Stimulated activated naive CD8-positive, alpha-beta T cell treated with anti-CD3 and anti-CD28 coated beads, Interleukin-15, Interleukin-2, amounts not matched to agents 100 ng/mL and 50 ng/mL, for 24 hours (primary cell): ENCODE results near the gene EIF3D.

Source experiments
- H3K27ac Mint-ChIP-seq: one replicate; pipeline ENCODE4 v1.8.0; 2021; ENCODE audit warnings: mild to moderate bottlenecking, mixed read lengths
- H3K27me3 Mint-ChIP-seq: one replicate; pipeline ENCODE4 v1.8.0; 2021; ENCODE audit warnings: mixed read lengths
- H3K36me3 Mint-ChIP-seq: one replicate; pipeline ENCODE4 v1.8.0; 2021; ENCODE audit warnings: low read depth, mixed read lengths
- H3K4me1 Mint-ChIP-seq: one replicate; pipeline ENCODE4 v1.8.0; 2021; ENCODE audit warnings: low read depth, mixed read lengths
- H3K4me3 Mint-ChIP-seq: one replicate; pipeline ENCODE4 v1.8.0; 2021; ENCODE audit warnings: mild to moderate bottlenecking, mixed read lengths
- H3K9me3 Mint-ChIP-seq: one replicate; pipeline ENCODE4 v1.8.0; 2021; ENCODE audit warnings: mixed read lengths

The EIF3D gene, protein sequence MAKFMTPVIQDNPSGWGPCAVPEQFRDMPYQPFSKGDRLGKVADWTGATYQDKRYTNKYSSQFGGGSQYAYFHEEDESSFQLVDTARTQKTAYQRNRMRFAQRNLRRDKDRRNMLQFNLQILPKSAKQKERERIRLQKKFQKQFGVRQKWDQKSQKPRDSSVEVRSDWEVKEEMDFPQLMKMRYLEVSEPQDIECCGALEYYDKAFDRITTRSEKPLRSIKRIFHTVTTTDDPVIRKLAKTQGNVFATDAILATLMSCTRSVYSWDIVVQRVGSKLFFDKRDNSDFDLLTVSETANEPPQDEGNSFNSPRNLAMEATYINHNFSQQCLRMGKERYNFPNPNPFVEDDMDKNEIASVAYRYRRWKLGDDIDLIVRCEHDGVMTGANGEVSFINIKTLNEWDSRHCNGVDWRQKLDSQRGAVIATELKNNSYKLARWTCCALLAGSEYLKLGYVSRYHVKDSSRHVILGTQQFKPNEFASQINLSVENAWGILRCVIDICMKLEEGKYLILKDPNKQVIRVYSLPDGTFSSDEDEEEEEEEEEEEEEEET

DNA sequence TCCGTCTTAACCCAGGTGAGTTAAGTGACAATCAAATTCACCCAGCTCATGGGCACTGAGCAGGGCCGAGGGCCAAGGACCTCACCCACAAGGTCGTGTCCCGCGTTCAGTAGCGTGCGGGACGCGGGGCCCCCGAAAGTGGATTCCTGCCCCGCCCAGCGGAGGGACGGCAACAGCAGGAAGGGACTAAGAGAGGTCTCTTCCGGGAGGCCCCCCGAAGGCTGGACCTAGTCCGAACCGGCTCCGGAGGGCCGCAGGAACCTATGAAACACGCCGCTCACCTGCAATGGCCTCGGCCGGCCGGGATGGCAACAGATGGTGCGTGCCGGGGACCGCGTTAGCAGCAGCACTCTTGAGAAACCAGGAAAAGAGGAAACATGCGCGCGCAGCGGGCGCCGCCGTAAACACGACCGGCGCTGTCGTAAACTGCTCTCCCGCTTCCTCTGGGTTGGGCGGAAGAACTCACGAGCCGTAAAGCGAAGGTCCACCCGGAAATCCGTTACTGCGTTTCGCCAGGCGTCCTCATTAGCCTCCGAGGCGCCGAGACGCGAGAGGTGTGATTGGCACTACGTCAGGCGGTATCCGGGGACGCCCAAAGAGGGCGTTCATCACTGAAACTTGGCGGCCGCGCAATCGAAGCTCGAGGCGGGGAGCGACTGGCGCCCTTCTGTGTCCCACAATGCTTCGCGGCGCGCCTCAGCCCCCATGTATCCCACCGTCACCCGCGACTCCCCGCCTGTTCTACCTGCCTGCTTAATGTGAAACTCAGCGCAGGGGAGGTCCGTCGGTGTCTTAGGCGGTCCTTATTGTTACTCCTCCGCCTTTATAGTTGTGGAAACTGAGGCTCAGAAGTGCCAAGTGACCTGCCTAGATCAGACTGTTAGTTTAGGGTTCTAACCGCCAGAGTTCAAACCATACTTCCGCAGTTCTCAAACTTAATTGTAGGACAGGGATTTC is at the start of gene EIF3D:
TSS of gene EIF3D (minus strand) at position 372 of the 957 bp plus-strand sequence. CDS start 3,045 bp downstream, outside the sequence.
- no peaks in the 10 kb centered on the region for H3K9me3 Mint-ChIP-seq
- H3K27me3 Mint-ChIP-seq, result no peaks in the 10 kb centered on the region
- peak within 1 kb of the TSS; percentile 93 for H3K4me3 Mint-ChIP-seq
- H3K27ac Mint-ChIP-seq, result peak within 1 kb of the TSS; percentile 98
- peaks cover 45% of the 10 kb centered on the region for H3K36me3 Mint-ChIP-seq
- peaks cover 31% of the 10 kb centered on the region for H3K4me1 Mint-ChIP-seq

DNA sequence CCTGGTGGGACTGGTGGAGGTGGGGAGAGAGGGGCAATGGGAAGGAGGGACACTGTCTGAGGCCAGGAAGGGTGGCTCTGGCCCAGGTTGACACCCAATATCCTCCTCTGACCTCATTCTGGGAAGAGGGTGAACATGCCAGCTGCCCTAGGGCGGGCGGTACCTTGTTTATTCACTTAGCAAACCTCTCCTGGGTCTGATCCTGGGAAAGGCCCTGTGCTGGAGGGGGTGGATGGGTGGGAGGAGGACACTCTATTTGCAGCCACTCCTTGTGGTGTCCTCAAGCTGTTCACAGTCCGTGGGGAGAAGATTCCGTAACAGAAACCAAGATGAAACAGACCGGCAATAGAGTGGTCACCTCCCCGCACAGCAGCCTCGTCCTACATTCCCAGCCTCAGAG is 49.7 kb upstream of the EIF3D start:
- H3K4me3 Mint-ChIP-seq, result no peak overlapping the region
- no peak overlapping the region for H3K27ac Mint-ChIP-seq
- H3K9me3 Mint-ChIP-seq, result no peaks in the 10 kb centered on the region
- H3K4me1 Mint-ChIP-seq, result no peaks in the 10 kb centered on the region
- no peaks in the 10 kb centered on the region for H3K36me3 Mint-ChIP-seq
- peaks cover 10% of the 10 kb centered on the region for H3K27me3 Mint-ChIP-seq

DNA sequence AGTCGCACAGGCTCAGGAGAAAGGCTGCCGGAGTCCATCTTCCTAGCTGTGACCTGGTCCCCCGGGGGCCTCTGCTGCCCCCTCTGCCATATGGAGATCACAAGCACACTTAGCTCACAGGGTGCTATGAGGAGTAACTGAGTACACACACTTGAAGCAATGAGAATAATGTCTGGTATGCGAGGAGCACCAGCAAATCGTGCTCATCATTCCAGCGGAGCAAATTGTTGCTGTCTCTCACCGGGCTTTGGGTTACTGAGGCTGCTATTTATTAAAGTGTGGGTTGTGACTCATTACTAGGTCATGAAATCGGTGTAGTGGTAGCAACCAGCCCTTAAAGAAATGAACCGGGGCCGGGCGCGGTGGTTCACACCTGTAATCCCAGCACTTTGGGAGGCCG is 48.1 kb upstream of the EIF3D start:
- no peak overlapping the region for H3K27ac Mint-ChIP-seq
- H3K9me3 Mint-ChIP-seq, result no peaks in the 10 kb centered on the region
- H3K36me3 Mint-ChIP-seq, result no peaks in the 10 kb centered on the region
- peaks cover 1% of the 10 kb centered on the region for H3K27me3 Mint-ChIP-seq
- H3K4me1 Mint-ChIP-seq, result no peaks in the 10 kb centered on the region
- no peak overlapping the region for H3K4me3 Mint-ChIP-seq

DNA sequence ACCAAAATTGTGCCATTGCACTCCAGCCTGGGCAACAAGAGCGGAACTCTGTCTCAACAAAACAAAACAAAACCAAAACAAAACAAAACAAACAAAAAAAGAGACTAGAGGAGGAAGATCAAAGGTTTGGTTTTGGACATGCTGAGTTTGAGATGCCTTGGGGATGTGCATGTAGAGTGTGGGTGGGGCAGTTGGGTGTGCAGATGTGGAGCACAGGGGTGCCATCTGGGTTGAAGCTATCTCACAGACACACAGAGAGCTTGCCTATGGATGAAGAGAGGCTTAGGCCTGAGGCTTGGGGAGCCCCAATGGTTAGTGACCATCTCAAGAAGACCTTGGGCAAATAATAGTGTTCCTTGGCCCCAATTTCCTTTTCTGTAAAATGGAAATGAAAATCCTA is 45.8 kb upstream of the EIF3D start:
- Mint-ChIP-seq H3K27ac (no peak overlapping the region), H3K36me3 (no peaks in the 10 kb centered on the region), H3K9me3 (no peaks in the 10 kb centered on the region), H3K27me3 (no peaks in the 10 kb centered on the region), H3K4me3 (no peak overlapping the region), H3K4me1 (no peaks in the 10 kb centered on the region)

DNA sequence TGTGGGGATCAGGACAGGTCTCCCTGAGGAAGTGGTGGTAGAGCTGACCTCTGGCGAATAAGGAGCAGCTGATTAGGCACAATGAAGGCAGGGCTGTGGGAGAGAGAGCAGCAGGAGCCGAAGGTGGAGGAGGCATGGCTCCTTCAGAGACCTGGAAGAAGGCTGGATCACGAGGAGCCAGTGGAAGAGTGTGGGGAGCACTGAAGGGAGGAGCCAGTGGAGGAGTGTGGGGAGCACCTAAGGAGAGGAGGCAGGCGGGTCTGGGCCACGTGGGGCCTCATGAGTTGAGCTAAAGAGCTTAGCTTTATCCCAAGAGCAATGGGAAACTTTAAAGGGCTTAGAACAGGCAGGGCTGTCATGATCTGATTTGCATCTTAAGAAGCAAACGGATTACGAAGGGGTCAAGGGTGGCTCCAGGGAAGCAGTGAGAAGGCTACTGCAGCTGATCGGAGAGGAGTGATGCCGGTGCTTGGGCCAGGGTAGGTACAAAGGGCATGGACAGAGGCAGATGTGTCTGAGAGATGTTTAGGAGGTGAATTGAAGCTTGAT is 44.9 kb upstream of the EIF3D start:
- Mint-ChIP-seq H3K27me3 (no peaks in the 10 kb centered on the region), H3K4me1 (no peaks in the 10 kb centered on the region), H3K36me3 (no peaks in the 10 kb centered on the region), H3K27ac (no peak overlapping the region), H3K4me3 (no peak overlapping the region), H3K9me3 (no peaks in the 10 kb centered on the region)

DNA sequence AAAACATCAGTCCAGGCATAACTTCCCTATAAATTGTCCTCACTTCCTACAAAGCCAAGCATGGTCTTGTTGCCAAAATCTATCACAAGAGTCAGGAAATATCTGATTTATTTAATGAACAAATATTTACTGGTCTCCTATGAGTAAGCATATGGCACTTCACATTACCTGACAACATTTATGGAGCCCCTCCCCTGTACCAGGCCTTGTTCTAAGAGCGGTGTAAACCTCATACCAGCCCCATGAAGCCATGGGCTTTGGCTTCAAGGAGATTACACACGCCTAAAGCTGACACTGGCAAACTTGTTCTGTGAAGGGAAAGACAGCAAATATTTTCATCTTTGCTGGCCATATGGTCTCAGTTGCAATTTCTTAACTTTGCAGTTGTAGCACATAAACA is 43.0 kb upstream of the EIF3D start:
- no peaks in the 10 kb centered on the region for H3K9me3 Mint-ChIP-seq
- H3K4me1 Mint-ChIP-seq, result no peaks in the 10 kb centered on the region
- no peak overlapping the region for H3K4me3 Mint-ChIP-seq
- H3K27me3 Mint-ChIP-seq, result peaks cover 4% of the 10 kb centered on the region
- no peaks in the 10 kb centered on the region for H3K36me3 Mint-ChIP-seq
- no peak overlapping the region for H3K27ac Mint-ChIP-seq

DNA sequence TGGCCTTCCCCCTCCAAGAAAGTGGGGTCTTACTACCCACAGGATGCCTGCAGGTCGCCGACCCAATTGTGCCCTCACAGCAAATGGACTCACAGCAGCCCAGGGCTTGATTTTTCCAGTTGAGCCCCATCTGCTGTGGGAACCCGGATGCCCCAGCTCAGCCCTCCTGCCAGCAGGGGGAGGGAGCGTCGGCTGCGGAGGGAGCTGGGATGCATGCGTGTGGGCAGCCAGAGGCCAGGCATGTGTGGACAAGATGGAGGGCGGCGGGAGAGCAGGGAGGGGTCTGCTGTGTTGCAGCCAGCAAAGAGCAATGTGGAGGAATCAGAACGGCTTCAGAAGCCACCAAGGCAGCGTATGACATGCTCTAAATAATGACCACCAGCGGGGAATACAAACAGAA is 41.0 kb upstream of the EIF3D start:
- Mint-ChIP-seq H3K27ac (no peak overlapping the region), H3K4me3 (no peak overlapping the region), H3K4me1 (no peaks in the 10 kb centered on the region), H3K27me3 (peaks cover 12% of the 10 kb centered on the region), H3K36me3 (no peaks in the 10 kb centered on the region), H3K9me3 (no peaks in the 10 kb centered on the region)

DNA sequence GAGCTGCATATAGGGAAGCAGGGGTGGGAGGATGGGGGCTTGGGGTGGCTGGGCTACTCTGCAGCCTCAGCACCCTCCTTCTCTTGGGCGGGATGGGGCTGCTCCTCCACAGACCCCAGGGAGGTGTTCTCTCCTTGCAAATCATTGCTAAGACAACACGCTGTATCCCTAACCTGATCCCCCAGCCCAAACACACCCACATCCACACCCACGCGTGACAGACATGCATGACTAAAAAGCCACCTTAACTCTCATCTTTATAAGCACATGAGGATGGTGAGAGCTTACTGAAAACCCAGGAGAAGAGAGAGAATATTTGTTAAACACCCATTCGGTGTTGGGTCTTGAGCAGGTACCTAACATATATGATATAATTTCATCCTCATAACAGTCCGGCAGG is 39.9 kb upstream of the EIF3D start:
- Mint-ChIP-seq H3K4me3 (no peak overlapping the region), H3K27me3 (peaks cover 19% of the 10 kb centered on the region), H3K36me3 (no peaks in the 10 kb centered on the region)

DNA sequence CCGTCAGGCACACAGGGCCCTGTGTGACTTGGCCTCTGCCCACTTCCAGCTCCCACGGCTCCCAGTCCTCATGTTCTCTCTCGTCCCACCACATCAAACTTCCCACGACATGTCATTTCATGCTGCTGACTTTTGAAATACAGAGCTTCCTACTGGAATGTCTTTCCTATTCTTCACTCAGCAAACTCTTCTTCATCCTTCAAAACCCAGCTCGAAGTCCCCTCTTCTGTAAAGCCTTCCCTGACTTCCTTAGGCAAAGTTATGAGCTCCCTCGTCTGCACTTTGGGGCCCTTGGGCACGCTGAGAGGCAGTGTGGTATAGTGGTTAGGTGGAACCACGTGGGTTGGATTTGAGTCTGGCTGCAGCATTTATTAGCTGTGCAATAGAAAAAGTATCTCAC is 37.8 kb upstream of the EIF3D start:
- H3K4me1 Mint-ChIP-seq, result no peaks in the 10 kb centered on the region
- H3K9me3 Mint-ChIP-seq, result no peaks in the 10 kb centered on the region
- no peak overlapping the region for H3K27ac Mint-ChIP-seq
- H3K36me3 Mint-ChIP-seq, result no peaks in the 10 kb centered on the region
- H3K27me3 Mint-ChIP-seq, result peaks cover 21% of the 10 kb centered on the region
- no peak overlapping the region for H3K4me3 Mint-ChIP-seq

More for the DNA sequence above, 39.9 kb upstream of the EIF3D start:
- Mint-ChIP-seq H3K27ac (no peak overlapping the region), H3K4me1 (no peaks in the 10 kb centered on the region), H3K9me3 (no peaks in the 10 kb centered on the region)

DNA sequence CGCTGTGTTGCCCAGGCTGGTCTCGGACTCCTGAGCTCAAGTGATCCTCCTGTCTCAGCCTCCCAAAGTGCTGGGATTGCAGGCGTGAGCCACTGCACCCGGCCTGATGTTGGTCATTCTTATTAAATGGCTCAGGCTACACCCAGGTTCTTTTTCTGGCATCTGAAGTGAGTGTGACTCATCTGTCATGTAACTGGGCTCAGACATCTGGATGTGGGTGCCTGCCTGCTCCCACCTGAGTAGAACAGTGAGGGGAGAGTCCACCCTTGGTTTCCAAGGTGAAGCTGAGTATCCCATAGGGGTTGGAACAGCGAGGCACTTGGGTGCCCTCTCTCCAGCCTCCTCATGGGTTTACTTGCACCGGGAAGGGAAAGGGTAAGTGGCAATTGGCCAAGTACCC is 36.7 kb upstream of the EIF3D start:
- Mint-ChIP-seq H3K27me3 (peaks cover 21% of the 10 kb centered on the region), H3K27ac (no peak overlapping the region)

DNA sequence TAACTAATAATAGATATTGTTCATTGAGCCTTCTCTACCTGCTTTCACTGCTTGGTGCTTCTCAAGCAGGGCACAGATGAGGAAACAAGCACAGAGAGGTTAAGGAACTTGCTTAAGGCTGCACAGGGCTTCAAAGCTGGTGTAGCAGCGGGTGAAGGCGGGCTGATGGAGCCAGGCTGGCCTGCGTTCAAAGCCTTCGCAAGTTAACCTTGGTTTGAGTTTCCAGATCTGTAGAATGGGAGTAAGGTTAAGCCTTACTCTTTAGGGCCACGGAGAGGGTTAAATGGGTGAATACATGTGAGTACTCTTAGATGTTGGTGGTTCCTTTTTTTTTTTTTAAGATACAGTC is 36.2 kb upstream of the EIF3D start:
- no peaks in the 10 kb centered on the region for H3K4me1 Mint-ChIP-seq
- peaks cover 25% of the 10 kb centered on the region for H3K27me3 Mint-ChIP-seq

More for the DNA sequence above, 36.7 kb upstream of the EIF3D start:
- H3K4me1 Mint-ChIP-seq, result no peaks in the 10 kb centered on the region
- H3K36me3 Mint-ChIP-seq, result no peaks in the 10 kb centered on the region
- H3K4me3 Mint-ChIP-seq, result no peak overlapping the region
- H3K9me3 Mint-ChIP-seq, result no peaks in the 10 kb centered on the region

DNA sequence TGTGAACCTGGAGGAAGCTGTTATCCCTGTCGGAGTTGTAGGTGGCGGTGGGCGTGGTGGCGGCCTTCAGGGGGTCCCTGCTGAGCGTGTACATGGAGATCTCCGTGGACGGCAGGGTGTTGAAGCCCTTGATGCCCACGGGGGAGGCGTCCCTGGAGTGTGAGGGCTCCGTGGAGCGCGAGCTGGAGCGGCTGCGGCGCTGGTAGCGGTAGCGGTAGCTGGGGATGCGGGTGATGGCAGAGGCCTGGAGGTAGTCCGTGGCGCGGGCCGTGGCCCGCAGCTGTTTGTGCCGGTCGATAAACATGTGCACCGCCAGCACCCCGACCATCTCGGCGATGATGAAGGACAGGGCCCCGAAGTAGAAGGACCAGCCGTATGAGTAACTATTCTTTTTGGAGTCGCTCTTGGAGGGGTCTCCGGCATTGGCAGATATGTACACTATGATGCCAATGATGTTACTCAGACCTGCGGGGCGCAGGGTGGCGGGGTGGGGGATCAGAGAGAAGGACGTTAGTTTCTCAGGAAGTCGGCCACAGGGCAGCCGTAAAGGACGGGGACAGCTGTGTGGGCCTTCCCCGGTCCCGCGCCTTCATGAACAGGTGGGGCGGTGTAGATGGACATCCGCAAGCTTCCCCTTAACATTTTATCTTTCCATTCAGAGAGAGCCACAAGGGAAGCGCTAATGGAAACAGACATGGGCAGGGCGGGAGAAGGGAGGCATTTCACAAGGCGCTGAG is 35.6 kb upstream of the EIF3D start:
- Mint-ChIP-seq H3K9me3 (no peaks in the 10 kb centered on the region), H3K27me3 (peaks cover 26% of the 10 kb centered on the region), H3K4me1 (no peaks in the 10 kb centered on the region), H3K27ac (no peak overlapping the region), H3K36me3 (no peaks in the 10 kb centered on the region), H3K4me3 (no peak overlapping the region)

More for the DNA sequence above, 36.2 kb upstream of the EIF3D start:
- Mint-ChIP-seq H3K27ac (no peak overlapping the region), H3K9me3 (no peaks in the 10 kb centered on the region), H3K36me3 (no peaks in the 10 kb centered on the region), H3K4me3 (no peak overlapping the region)

DNA sequence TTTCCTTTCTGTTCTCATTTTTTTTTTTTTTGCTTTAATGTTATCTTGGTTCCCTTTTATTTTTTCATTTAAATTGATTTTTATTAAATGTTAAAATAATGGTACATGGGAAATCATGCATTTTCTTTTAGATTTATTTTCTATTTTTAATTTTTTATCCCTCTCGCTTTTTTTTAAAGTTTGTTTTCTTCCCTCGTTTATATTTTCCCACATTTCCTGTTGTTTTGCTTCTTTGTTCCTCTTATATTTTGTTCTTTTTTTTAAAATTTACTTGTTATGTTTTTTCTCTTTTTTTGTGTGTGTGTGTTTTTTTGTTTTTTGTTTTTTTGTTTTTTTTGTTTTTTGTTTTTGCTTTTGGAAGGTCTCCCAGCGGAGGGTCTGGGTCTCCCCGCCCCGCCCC is 34.9 kb upstream of the EIF3D start:
- H3K4me1 Mint-ChIP-seq, result no peaks in the 10 kb centered on the region
- H3K36me3 Mint-ChIP-seq, result no peaks in the 10 kb centered on the region
- H3K27ac Mint-ChIP-seq, result no peak overlapping the region
- no peak overlapping the region for H3K4me3 Mint-ChIP-seq
- no peaks in the 10 kb centered on the region for H3K9me3 Mint-ChIP-seq
- peaks cover 26% of the 10 kb centered on the region for H3K27me3 Mint-ChIP-seq

DNA sequence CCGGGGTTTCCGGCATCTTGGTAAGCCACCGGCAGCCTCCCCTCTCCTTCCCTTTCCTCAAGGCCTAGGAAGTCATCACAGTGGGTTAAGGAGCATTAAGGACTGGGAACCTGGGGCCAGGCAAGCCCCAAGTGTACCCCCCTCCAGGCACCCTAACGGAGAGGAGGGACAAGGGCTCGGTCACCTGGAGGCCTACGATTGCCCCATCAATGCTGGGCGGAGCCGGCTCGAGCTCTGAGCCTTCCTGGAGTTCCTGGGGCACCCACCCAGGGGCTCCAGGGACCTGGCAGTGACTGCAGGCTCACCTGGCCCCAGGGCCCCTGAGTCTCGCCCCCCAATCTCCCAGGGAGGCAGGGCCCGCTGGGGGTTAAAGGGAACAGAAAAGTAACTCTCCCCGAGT is 34.5 kb upstream of the EIF3D start:
- Mint-ChIP-seq H3K27ac (no peak overlapping the region), H3K27me3 (peaks cover 26% of the 10 kb centered on the region), H3K4me1 (no peaks in the 10 kb centered on the region), H3K4me3 (no peak overlapping the region), H3K36me3 (no peaks in the 10 kb centered on the region), H3K9me3 (no peaks in the 10 kb centered on the region)
